HG02885 (cell line): ENCODE results near the gene AKAP13.

Experiments used
- ATAC-seq: cut with Tn5 transposase; IDR thresholded peaks from one replicate; pipeline ENCODE4 v1.9.1; 2021; ENCODE audit warnings: mild to moderate bottlenecking; ENCODE audit not compliant: unreplicated experiment, poor library complexity

Gene AKAP13

DNA sequence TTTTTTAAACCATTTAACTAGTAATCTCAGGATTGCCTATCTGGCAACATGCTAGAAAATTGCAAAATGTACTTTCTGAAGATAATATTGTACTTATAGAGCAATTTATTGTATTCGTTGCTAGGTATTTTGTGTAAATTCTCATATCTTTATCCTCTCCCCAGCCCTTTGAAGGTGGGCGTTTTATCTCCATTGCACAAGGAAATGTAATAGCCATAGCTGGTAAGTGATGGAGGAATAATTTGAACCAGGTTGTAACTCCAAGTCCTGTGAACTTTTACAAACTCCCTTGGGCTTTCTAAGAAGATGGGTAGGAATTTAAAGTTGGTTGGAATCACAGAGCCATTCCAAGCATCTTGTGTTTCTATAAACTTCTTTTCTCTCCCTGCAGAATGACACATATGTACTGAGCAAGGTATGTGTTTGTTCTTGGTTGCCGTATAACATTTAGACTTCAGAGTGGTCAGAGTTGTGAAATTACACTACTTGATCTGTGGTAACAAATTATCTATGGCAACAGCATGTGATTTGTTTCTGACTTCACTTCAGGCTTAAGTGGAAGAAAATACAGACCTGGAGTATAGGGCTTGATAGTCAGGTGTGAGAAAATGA lies 170.9 kb downstream of the AKAP13 start:
- ATAC-seq = no peak

DNA sequence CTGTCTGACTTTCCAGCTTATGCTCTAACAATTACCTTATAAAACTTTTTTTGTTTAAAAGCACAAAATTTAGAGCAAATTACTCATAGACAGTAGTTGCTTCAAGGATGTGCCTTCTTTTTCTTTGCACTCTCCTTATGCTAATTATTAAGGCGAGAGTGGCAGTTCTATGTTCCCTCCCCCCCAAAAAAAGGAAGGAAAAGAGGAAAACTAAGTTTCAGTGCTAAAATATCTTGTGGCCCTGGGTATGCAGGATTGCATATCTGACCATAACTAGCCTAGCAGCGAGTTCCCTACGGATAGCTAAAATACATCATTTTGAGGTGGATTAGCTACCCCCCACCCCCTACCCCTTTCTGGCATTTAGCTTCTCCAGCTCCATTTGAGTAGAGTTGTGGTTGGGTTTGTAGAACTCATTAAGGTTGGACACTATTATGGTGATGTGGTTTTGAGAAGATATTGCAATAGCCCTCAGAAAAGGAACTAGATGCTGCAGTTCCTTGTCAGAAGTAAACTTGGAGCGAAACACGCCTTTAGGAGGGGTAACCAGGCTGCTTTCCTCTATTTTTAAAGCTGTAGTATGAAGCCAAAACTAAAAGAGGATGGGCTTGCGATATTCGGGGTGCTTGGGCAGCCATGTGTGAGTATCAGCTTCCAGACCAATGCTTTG lies 174.6 kb downstream of the AKAP13 start:
- peak; percentile 65 for ATAC-seq

DNA sequence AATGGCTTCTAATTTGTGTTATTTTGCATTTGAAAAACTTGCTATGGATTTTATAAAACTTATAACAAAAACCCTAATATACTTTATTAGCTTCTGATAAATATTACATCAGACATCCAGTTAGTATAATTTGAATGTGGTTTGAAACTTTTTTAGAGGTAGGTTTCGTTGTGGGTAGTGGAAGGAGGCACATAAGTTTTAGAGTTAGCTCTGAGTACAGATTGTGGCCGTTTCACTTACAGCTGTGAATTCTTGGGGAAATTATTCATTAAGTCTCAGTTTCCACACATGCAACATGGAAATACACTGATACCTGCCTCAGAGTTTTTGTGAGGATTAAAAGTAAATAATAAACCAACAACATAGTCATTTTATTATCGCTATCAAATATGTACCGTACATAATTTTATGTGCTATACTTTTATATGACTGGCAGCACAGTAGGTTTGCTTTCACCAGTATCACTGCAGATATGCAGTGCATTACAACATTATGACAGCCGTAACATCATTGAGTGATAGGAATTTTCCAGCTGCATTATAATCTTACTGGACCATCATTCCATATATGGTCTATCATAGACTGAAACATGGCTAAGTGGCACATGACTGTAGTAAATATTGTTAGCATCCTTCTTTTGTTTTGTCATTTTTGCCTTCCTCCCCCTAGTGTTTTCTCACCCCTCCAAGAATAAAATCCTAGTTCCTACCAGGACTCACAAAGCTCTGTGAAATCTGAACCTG lies 175.6 kb downstream of the AKAP13 start:
- ATAC-seq = peak; percentile 79

DNA sequence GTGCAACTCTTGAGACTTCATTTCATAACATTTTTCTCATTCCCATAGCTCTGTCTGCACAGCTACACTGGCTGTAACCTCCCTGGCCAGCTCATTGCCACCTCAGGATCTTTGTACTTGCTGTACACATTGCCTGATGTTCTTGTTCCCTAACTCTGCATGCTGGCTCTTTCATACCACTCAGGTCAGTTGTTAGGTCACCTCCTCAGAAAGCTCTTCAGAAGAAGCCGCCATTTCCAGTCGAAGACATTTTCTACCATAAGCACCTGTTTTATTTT lies 176.2 kb downstream of the AKAP13 start:
- ATAC-seq = no peak

DNA sequence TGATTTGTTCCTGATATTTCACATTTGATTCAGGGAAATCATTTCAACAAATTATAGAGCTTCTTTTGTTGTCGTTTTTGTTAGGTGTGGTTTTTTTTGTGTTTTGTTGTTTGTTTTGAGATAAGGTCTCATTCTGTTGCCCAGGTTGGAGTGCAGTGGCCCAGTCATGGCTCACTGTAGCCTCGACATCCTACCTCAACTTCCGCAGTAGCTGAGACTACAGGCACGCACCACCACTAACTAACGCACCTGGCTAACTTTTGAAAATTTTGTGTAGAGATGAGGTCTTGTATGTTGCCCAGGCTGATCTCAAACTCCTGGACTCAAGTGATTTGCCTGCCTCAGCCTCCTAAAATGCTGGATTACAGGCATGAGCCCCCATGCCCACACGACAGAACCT lies 177.0 kb downstream of the AKAP13 start:
- no peak for ATAC-seq

DNA sequence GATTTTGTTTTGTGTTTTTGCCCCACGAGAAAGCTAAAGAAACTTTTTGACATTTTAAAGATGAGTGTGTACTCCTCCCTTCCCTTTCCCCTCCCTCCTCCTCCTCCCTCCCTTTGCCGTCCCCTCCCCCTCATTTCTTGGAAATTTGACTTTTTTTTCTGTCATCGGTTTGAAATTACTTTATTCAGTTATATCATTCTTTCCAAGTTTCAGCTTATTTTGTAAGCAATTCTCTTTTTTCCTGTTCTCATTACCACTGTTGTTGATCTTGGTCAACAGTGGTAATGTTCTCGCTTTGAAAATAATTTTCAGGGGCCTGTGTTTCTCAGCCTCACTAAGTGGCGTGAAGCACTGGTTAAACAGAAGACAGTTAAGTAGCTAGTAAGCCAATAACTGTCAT lies 178.4 kb downstream of the AKAP13 start:
- no peak for ATAC-seq

DNA sequence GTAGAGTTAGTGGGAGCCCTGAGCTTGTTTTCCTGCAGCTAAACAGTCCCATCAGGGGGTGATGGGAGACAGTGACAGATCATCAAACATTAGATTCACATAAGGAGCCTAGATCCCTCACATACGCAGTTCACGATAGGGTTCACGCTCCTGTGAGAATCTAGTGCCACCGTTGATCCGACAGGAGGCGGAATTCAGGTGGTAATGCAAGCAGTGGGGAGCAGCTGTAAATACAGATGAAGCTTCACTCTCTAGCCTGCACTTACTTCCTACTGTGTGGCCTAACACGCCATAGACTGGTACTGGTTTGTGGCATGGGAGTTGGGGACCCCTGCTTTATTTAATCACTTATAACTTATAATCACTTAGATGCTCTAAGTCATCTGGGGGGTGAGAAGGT lies 179.1 kb downstream of the AKAP13 start:
- ATAC-seq = no peak

DNA sequence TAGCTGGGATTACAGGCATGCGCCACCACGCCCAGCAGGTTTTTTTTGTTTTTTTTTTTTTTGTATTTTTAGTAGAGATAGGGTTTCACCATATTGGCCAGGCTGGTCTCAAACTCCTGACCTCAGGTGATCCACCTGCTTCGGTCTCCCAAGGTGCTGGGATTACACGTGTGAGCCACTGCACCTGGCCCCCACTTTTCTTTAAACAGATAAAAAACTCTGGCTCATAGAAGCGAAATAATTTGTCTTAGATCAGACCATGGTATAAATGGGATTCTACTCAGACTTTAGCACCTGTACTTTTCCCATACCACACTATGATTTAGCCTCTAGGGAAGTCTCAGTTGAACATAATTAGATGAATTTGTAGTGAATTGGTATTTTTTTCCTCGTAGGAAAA lies 182.4 kb downstream of the AKAP13 start:
- ATAC-seq = no peak

DNA sequence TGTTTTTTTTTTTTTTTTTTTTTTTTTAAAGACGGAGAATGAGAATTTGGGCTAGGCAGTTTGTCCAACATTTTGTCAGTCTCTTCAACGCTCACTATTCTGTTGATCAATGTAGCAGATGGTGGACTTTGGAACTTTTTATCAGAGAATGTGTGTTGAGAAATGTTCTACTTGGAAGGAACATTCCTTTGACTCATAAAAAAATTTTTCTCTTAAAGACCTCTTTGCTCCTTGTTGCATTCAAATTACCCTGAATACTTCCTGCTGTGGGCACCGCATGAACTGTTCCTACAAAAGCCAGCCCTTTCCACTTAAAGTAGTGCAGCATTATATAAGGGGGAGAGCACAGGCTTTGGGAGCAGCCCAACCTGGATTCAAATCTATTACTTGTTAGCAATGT lies 182.9 kb downstream of the AKAP13 start:
- no peak for ATAC-seq

DNA sequence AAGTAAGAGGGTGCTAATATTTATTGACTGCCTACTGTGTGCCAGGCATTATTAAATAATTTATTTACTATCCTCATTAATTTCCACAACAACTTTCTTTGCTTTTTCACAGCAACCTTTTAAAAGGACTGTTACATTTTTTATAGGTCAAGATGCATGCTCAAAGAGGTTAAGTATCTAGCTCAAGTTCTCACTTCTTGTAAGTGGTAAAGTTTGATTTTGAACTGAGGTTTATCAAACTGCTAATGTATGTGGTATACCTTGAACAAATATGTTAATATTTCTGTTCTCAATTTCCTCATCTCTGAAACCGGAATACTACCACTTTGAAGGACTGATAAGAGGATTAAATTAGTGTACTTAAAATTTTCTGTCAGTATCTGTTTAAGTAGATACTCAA lies 183.3 kb downstream of the AKAP13 start:
- ATAC-seq = no peak

DNA sequence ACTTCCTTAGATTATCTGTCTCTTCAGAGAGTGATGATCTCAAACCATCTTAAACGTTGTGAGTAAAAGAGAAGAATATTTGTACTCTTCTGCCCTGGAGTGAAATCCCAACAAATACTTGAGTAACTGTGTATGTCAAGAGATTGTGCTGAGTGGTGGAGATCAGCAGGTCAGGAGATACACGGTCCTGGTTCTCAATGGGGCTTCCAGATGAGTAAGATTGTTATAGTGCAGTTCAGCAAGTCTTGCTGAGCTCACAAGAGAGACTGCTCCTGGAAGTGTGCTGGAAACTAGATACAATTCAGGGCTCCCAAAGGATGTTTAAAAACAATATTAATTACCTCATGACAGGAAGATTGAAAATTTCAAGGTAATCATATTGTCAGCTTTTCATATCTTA lies 184.3 kb downstream of the AKAP13 start:
- no peak for ATAC-seq

DNA sequence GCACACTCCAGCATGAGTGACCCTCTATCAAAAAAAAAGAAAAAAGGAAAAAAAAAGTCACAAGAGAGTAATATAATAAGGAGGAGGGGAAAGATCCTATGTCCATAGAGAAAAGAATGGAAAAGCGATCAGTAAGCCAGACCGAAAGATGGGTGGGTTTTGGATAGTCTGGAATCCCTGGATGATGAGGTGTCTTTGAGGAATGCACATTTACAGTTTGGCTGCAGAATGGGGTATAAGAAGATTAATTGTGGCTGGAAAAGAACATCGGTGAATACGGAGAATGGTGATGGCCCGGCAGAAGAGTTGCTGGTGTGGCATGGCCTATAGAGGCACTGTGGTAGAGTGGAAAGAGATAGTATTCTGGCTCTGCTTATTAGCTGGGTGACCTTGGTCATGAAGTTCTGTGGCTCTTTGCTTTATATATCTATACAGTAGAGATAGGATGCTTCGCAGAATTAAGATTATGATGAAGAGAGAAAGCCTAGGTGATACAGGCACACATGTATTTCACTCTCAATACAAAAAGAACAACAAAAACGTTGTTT lies 187.9 kb downstream of the AKAP13 start:
- no peak for ATAC-seq

DNA sequence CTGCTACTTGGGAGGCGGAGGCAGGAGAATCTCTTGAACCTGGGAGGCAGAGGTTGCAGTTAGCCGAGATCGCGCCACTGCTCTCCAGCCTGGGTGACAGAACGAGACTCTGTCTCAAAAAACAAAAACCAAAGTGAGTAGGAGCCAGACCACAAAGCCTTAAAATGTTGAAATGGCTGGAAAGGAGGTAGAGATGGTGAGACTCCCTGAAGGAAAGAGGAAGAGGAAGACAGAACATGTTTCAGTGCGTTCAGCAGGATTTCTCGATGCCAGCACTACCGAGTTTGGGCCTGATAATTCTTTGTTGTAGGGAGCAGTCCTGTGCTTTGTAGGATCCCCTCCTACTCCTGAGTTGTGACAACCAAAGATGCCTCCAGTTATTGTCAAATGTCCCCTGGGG lies 189.9 kb downstream of the AKAP13 start:
- ATAC-seq = no peak

DNA sequence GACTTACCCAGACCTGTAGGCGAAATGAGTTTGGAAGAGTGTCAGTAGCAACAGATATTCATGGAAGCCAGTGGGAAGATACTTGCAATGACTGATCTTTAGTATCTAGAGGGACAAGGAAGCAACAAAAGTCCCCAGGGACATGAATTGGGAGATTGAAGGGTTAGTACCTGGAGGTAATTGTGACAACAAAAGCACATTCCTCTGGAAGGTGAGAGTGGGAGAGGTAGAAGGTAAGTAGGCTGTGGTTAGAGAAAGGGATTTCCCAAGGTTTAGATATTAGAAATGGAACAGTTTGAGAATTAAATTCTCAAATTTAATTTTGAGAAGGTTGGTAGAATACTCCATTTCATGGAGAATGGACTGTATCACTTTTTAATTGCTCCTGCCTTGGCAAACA lies 191.4 kb downstream of the AKAP13 start:
- ATAC-seq = no peak

DNA sequence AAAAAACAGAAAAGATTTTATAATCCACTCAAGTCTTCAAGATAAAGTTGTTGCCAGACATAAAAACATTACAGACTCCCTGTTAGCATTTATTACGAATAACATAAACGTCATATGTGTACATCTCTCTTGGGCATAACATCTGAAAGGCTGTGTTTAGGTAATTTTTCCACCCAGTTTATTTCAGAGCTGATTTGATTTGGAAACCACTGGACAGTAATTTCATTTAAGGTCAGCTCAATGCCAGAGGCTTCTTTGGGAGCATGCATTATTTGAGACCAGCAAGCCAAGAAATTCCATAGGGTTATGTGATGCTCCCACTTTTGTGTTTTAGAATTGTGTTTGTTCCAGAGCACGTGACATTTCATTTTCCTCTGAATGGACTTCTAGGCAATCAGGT lies 196.0 kb downstream of the AKAP13 start:
- no peak for ATAC-seq

DNA sequence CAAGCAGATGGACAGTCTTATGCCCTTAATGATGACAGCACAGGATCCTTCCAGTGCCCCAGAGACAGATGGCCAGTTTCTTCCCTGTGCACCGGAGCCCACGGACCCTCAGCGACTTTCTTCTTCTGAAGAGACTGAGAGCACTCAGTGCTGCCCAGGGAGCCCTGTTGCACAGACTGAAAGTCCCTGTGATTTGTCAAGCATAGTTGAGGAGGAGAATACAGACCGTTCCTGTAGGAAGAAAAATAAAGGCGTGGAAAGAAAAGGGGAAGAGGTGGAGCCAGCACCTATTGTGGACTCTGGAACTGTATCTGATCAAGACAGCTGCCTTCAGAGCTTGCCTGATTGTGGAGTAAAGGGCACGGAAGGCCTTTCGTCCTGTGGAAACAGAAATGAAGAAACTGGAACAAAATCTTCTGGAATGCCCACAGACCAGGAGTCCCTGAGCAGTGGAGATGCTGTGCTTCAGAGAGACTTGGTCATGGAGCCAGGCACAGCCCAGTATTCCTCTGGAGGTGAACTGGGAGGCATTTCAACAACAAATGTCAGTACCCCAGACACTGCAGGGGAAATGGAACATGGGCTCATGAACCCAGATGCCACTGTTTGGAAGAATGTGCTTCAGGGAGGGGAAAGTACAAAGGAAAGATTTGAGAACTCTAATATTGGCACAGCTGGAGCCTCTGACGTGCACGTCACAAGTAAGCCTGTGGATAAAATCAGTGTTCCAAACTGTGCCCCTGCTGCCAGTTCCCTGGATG lies 198.7 kb downstream of the AKAP13 start:
- ATAC-seq = no peak

DNA sequence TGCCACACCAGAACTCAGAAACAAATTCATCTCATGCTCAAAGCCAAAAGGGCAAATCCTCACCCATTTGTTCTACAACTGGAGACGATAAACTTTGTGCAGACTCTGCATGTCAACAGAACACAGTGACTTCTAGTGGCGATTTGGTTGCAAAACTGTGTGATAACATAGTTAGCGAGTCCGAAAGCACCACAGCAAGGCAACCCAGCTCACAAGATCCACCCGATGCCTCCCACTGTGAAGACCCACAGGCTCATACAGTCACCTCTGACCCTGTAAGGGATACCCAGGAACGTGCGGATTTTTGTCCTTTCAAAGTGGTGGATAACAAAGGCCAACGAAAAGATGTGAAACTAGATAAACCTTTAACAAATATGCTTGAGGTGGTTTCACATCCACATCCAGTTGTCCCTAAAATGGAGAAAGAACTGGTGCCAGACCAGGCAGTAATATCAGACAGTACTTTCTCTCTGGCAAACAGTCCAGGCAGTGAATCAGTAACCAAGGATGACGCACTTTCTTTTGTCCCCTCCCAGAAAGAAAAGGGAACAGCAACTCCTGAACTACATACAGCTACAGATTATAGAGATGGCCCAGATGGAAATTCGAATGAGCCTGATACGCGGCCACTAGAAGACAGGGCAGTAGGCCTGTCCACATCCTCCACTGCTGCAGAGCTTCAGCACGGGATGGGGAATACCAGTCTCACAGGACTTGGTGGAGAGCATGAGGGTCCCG lies 199.7 kb downstream of the AKAP13 start:
- no peak for ATAC-seq

DNA sequence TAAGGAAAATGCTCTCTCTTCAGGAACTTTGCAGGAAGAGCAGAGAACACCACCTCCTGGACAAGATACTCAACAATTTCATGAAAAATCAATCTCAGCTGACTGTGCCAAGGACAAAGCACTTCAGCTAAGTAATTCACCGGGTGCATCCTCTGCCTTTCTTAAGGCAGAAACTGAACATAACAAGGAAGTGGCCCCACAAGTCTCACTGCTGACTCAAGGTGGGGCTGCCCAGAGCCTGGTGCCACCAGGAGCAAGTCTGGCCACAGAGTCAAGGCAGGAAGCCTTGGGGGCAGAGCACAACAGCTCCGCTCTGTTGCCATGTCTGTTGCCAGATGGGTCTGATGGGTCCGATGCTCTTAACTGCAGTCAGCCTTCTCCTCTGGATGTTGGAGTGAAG lies 200.5 kb downstream of the AKAP13 start:
- ATAC-seq = no peak

DNA sequence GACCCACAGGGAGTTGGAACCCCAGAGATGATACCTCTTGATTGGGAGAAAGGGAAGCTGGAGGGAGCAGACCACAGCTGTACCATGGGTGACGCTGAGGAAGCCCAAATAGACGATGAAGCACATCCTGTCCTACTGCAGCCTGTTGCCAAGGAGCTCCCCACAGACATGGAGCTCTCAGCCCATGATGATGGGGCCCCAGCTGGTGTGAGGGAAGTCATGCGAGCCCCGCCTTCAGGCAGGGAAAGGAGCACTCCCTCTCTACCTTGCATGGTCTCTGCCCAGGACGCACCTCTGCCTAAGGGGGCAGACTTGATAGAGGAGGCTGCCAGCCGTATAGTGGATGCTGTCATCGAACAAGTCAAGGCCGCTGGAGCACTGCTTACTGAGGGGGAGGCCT lies 201.1 kb downstream of the AKAP13 start:
- ATAC-seq = no peak
